Uterus (tissue), 4 donors: Measurements from ENCODE around the gene CAMSAP2. TPM values are rescaled to one million over a fixed set of nuclear protein-coding genes. Genes with fewer than 3 reads are reported as not detected.
A peak's percentile ranks its signal among the peaks of the same experiment; 100 is the strongest.

Experiments
- DNase-seq, 2 donors: peaks; one replicate each; pipeline ENCODE4 v3.0.0-alpha.2; 2019 to 2020
- H3K27ac ChIP-seq, 2 donors: fragments of 200-600 bp; sonication (generic); 1 replicate in 1 of 2; 2 replicates in 1 of 2; pipeline ENCODE4 v1.5.1; 2016 to 2018
- H3K27me3 ChIP-seq, 2 donors: fragments of 200-600 bp; sonication (generic); one replicate each; pipeline ENCODE4 v1.5.1; 2018 to 2019; ENCODE audit warnings: control low read depth in 1 of 2
- H3K36me3 ChIP-seq, 2 donors: fragments of 200-600 bp; sonication (generic); one replicate each; pipeline ENCODE4 v1.5.1; 2019; ENCODE audit warnings: control low read depth in 1 of 2
- H3K4me1 ChIP-seq, 2 donors: fragments of 200-600 bp; sonication (generic); one replicate each; pipeline ENCODE4 v1.5.1; 2018 to 2019; ENCODE audit warnings: control low read depth in 1 of 2
- H3K4me3 ChIP-seq, 2 donors: fragments of 200-600 bp; sonication (generic); 1 replicate in 1 of 2; 2 replicates in 1 of 2; pipeline ENCODE4 v1.5.1; 2018 to 2019; ENCODE audit warnings: mild to moderate bottlenecking in 1 of 2
- H3K9me3 ChIP-seq, 2 donors: fragments of 200-600 bp; sonication (generic); one replicate each; pipeline ENCODE4 v1.5.1; 2019; ENCODE audit warnings: control low read depth in 1 of 2
- CTCF ChIP-seq, 4 experiments: fragments of 200-600 bp in 2 of 4; fragments of 450-650 bp in 2 of 4; sonication (generic) in 2 of 4; IDR thresholded peaks; one replicate each; pipeline ENCODE4 v1.5.1; 2016 to 2019; ENCODE audit warnings: antibody characterized with exemption in 4 of 4, mild to moderate bottlenecking in 2 of 4, moderate library complexity in 1 of 4
- POLR2A ChIP-seq, 2 donors: fragments of 450-650 bp; IDR thresholded peaks; one replicate each; pipeline ENCODE4 v1.6.1; 2016; ENCODE audit warnings: antibody characterized with exemption in 2 of 2, mild to moderate bottlenecking in 1 of 2, moderate library complexity in 1 of 2
- intact Hi-C: fragments of 100-400 bp; cut with DNase I; formaldehyde crosslinking; loops from one replicate; pipeline ENCODE4 v1.15.1; 2023; ENCODE audit warnings: low total_unique reads
- total RNA-seq, 4 donors: library from RNA; depleted of rRNA in 3 of 4; stranded (reverse); fragments of >200 nt in 3 of 4; gene quantifications; one replicate each; pipeline versions ENCODE4 v1.1.0 to v1.2.4, GENCODE V29; 2014 to 2023
- donor health status: DM: yes; HTN: yes; CAD: no.

The CAMSAP2 gene
- total RNA-seq, 4 donors from 2014 or later: 31.0 to 64.8 (median 47.7) TPM

- Histone ChIP-seq H3K27ac (peak overlapping the region; percentile 49 to 60), H3K4me1 (peaks cover 5 to 8% of the 10 kb centered on the region in 2 donors), H3K36me3 (no peaks in the 10 kb centered on the region), H3K9me3 (no peaks in the 10 kb centered on the region), H3K27me3 (no peaks in the 10 kb centered on the region), H3K4me3 (no peak overlapping the region)
- no peak for DNase-seq
- no peak for TF ChIP-seq CTCF (IDR thresholded peaks at IDR 0.05)
- no peak for TF ChIP-seq POLR2A (IDR thresholded peaks at IDR 0.05)
- intact Hi-C loops: no loop called here
Observed at GRCh38 chr1:200774311-200774710, 35.6 kb downstream of the CAMSAP2 start.

GRCh38 chr1:200774735-200775444 is 36.2 kb downstream of the CAMSAP2 start:
- no peaks in the 10 kb centered on the region for H3K9me3 ChIP-seq
- H3K27me3 ChIP-seq: no peaks in the 10 kb centered on the region
- TF ChIP-seq CTCF (IDR thresholded peaks at IDR 0.05): no peak
- TF ChIP-seq POLR2A (IDR thresholded peaks at IDR 0.05): no peak
- H3K4me3 ChIP-seq: no peak overlapping the region
- peak overlapping the region; percentile 49 to 60 for H3K27ac ChIP-seq
- intact Hi-C loops: no loop called here
- DNase-seq: no peak
- H3K36me3 ChIP-seq: no peaks in the 10 kb centered on the region
- peaks cover 5 to 13% of the 10 kb centered on the region in 2 donors for H3K4me1 ChIP-seq

DNA sequence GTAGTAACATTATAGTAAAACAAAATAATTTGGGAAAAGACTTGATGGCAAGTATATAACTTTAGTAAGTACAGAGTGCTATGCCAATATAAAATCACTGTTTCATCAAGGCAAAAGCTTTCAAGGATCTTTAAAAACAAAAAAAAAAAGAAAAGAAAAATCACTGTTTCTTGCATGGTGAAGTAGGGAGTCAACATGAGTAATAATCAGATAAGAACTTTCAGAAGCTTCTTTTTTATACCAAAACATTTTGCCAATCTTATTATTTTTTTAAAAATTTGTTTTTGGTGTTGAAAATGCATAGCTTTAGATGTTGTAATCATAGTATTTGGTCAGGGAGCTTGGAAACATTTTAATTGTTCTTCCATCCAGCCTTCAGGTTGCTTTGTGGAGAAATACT is 37.2 kb downstream of the CAMSAP2 start:
- no peaks in the 10 kb centered on the region for H3K27me3 ChIP-seq
- TF ChIP-seq CTCF (IDR thresholded peaks at IDR 0.05) (no peak), POLR2A (IDR thresholded peaks at IDR 0.05) (no peak)
- H3K4me3 ChIP-seq: no peak overlapping the region
- no peaks in the 10 kb centered on the region for H3K36me3 ChIP-seq
- H3K9me3 ChIP-seq: no peaks in the 10 kb centered on the region
- intact Hi-C loops: no loop called here
- H3K27ac ChIP-seq: peak overlapping the region; percentile 49 to 60
- H3K4me1 ChIP-seq: peaks cover 5 to 17% of the 10 kb centered on the region in 2 donors
- no peak for DNase-seq

DNA sequence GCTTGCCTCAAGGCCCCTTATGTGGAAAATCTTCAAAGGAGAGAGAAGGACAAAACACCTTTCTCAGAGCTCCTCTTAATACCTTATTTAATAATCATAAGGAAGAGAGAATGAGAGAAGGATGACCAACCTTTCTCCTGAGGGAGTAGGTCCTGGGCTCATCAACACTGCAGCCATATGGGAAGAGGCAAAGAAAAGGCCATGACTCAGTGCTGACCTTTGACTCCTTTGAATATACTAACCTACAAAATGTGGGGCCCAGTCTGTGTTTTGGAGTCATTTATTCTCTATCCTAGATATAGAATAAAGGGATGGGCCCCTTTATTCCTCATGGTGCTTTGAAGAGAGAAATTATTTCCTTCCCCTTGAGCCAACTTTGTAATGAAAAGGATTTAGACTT is 38.3 kb downstream of the CAMSAP2 start:
- intact Hi-C loops: no loop called here
- Histone ChIP-seq H3K9me3 (no peaks in the 10 kb centered on the region), H3K4me3 (no peak overlapping the region), H3K27me3 (no peaks in the 10 kb centered on the region), H3K36me3 (no peaks in the 10 kb centered on the region), H3K27ac (peak overlapping the region; percentile 49 to 60), H3K4me1 (peaks cover 5 to 17% of the 10 kb centered on the region in 2 donors)
- no peak for DNase-seq
- no peak for TF ChIP-seq CTCF (IDR thresholded peaks at IDR 0.05)
- TF ChIP-seq POLR2A (IDR thresholded peaks at IDR 0.05): no peak

- Histone ChIP-seq H3K36me3 (no peaks in the 10 kb centered on the region), H3K27ac (no peak overlapping the region), H3K9me3 (no peaks in the 10 kb centered on the region), H3K4me1 (peaks cover 5 to 17% of the 10 kb centered on the region in 2 donors), H3K4me3 (no peak overlapping the region), H3K27me3 (no peaks in the 10 kb centered on the region)
- no peak for TF ChIP-seq CTCF (IDR thresholded peaks at IDR 0.05)
- TF ChIP-seq POLR2A (IDR thresholded peaks at IDR 0.05): no peak
- intact Hi-C loops: no loop called here
- no peak for DNase-seq
Observed at GRCh38 chr1:200778766-200779165, 40.1 kb downstream of the CAMSAP2 start.
